NCI-H2196 treated with DMSO at 0.1 percent for 48 hours (cell line): ENCODE results near the gene RIPOR1.
"Not testable (repeated sequence)": the region's sequence is repeated elsewhere in the genome, so short reads cannot be mapped to it uniquely, and the experiment has no call there.

Source experiments
- DNase-seq: peaks from one replicate; lab custom pipeline; 2025; ENCODE audit not compliant: unreplicated experiment; lab: John Stamatoyannopoulos, UW

Gene RIPOR1

DNA sequence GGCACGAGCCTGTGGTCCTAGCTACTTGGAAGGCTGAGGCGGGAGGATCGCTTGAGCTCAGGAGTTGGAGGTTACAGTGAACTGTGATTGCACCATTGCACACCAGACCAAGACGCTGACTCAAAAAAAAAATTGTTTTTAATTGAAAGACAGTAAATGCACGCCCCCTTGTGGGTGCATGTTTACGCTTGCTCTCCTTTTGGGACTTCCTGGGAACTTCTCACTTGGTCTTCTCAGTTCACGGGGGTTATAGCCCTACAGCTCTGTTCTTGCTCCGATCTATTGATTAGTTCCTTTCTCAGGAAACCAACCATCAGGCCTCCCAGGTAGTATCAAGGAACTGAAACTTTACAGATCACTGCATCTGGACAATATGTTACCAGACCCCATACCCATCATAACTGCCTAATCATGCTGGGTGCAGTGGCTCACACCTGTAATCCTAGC lies 14.2 kb upstream of the RIPOR1 start:
- no peak for DNase-seq

- no peak for DNase-seq
Observed at GRCh38 chr16:67516296-67517154, 12.1 kb upstream of the RIPOR1 start.

GRCh38 chr16:67517155-67517445 lies 11.5 kb upstream of the RIPOR1 start:
- DNase-seq, result no peak

DNA sequence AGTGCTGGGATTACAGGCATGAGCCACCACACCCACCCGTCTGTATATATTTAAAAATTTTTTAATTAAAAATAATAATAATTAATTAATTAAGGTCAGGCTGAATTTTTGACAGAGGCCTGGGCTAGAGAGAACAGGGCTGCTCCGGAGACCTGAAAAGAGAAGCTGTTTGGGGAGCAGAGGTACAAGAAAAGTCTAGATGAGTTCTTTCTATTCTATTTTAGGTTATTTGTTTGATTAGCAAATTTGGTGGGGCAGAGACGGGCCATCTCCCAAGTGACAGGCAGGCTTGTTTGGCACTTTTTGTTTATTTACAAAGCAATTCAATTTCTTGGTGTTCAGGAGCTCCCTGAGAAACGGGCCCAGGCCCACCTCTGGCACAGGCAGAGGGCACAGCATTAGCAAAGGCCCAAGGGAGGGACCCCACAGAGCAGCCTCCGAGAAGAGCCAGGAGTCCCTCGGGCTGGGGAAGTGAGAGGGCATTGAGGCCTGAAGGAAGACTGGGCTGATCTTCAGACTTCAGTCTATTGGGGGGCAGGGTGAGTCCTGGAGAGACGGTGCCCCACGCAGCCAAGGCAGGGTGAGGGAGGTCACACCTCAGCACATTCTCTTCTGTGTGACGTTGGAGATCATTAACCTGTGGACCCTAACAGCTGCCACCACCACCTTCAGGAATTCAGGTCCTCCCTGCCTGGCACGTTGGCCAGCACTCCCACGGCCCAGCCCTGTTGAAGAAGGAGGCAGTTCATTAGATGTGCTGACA lies 10.8 kb upstream of the RIPOR1 start:
- no peak for DNase-seq

- no peak for DNase-seq
Observed at GRCh38 chr16:67518676-67519075, 10.0 kb upstream of the RIPOR1 start.

GRCh38 chr16:67519242-67519641 lies 9.4 kb upstream of the RIPOR1 start:
- no peak for DNase-seq

GRCh38 chr16:67521095-67521804 lies 7.4 kb upstream of the RIPOR1 start:
- DNase-seq, result peak; percentile 48

- no peak for DNase-seq
Observed at GRCh38 chr16:67525176-67525860, 3.3 kb upstream of the RIPOR1 start.

DNA sequence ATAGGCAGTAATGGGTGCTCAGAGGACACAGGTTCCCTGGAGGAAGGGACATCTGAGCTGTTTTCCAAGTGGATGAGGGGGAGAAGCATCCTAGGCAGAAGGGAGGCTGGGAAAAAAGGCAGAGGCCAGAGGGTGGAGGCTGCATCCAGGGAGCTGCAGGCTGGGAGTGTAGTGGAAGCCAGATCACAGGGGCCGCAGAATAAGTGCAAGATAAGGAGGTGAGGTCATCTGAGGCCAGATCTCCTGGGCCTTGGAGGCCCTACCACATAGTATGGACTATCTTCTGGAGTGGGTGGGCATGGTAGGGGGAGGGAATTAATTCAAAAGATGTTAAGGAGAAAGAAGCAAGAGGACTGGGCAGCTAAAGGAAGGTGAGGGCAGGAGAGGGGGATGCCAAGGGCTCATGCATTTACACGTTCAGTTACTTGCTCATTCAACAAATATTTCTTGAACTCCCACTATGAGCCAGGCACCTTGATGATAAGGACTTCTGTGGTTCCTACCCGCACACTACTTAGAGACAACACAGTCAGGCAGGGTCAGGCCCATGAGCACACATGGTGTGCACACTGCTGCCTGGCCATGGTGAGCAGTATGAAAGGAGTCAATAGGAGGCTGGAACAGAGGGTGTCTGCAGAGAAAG lies 2.4 kb upstream of the RIPOR1 start:
- DNase-seq, result no peak

GRCh38 chr16:67528870-67529581 lies 397 bp downstream of the RIPOR1 start:
- DNase-seq, result no peak

GRCh38 chr16:67529582-67530012 lies 968 bp downstream of the RIPOR1 start:
- no peak for DNase-seq

- DNase-seq, result no peak
Observed at GRCh38 chr16:67530013-67530939, 1.6 kb downstream of the RIPOR1 start.

GRCh38 chr16:67531247-67531646 lies 2.6 kb downstream of the RIPOR1 start:
- no peak for DNase-seq

DNA sequence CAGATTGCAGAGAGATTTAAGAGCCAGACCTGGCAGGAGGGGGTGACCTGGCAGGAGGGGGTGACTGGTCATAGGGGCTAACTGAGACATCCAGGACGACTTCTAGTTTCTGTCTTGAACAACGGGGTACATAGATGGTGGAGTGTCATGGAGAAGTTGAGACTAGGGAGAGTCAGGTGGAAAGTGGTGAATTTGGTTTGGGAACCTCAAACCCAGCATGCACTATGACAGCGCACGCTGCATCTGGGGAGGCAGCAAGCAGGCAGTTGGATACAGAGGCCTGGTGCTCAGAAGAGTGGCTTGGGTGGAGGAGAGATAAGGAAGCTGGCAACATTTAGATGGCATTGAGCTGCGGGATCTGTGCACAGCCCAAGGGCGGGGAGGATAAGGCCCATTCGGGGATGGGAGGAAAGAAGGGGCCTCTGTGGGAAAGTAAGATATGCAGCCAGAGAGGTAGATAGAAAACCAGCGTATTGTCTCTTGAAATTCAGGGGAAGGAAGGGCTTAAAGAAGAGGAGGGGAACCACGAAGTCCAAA lies 4.5 kb downstream of the RIPOR1 start:
- no peak for DNase-seq

GRCh38 chr16:67533987-67534386 lies 5.4 kb downstream of the RIPOR1 start:
- DNase-seq, result not testable (repeated sequence)

- no peak for DNase-seq
Observed at GRCh38 chr16:67534431-67534830, 5.8 kb downstream of the RIPOR1 start.

DNA sequence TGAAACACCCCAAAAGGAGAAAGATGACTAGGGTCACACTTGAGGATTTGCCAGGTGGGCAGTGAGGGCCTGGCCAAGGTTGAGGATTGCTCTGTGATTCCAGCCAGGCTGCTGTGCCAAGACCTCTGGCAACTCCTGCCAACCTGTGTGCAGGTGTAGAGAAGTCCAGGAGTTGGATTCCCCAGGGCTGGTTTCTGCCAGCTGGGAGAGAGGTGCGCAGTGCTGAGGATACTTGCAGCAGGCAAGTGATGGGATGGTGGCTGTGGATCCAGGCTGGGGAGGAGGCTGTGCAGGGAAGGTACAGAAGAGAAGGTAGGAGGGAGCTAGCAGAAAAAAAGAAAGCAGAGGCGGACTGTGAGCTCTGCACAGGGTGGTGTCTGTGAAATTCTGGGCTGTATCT lies 6.6 kb downstream of the RIPOR1 start:
- no peak for DNase-seq

DNA sequence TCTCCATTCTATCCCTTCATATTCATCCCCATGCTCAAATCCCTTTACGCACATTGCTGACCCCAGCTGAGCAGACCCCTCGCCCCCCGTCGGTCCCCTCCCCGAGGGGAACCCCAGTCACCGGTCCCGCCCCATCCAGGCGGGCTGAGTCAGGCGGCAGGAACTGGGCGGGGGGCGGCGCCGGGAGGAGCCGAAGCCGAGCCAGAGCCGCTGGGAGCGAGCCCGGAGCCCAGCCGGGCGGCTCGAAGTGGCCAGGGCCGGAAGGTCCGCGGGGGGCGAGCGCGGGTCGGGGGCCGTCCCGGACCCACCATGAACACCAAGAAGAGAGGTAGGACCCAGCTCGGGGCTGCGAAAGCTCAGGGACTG lies 8.6 kb downstream of the RIPOR1 start:
- DNase-seq, result no peak
